ENCODE measurements around the gene GJD4. TPM values are rescaled to one million over a fixed set of nuclear protein-coding genes. Genes with fewer than 3 reads are reported as not detected.

GJD4 gene
- total RNA-seq, 1 experiment from 2014 or later, result 0.33 TPM

DNA sequence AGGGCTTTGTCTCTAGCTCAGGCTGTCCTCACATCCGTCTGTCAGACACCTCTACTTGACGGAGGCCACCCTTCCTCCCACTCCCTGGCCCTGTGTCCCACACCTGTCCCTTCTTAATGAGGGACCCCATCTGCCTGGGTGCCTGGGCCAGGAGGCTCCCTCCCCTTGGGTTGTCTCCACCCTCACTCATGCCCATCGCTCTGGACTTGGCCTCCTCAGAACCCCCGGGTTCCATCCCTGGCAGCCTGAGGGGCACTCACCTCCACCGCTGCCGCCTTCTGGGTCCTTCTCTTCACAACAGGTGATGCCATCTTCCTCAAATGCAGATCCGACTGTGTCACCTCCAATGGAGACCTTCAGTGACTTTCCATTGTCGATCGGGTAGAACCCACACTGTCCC lies 20.2 kb upstream of the GJD4 start:
- Histone ChIP-seq H3K79me2 (ENCODE audit: low read length) (no peaks in the 10 kb centered on the region), H3K27me3 (ENCODE audit: low read length) (no peaks in the 10 kb centered on the region), H3K4me2 (ENCODE audit: low read length) (no peak overlapping the region), H3K4me1 (ENCODE audit: insufficient read depth, low read length) (no peaks in the 10 kb centered on the region), H4K20me1 (ENCODE audit: low read length) (no peaks in the 10 kb centered on the region), H3K36me3 (ENCODE audit: low read depth, low read length) (no peaks in the 10 kb centered on the region), H3K9me3 (ENCODE audit: low read length) (no peaks in the 10 kb centered on the region), H3K9ac (ENCODE audit: low read length) (no peak overlapping the region), H3K27ac (ENCODE audit: low read length) (no peak overlapping the region), H3K4me3 (ENCODE audit: low read length) (no peak overlapping the region), H3K9me2 (replicated peaks; ENCODE audit: low read length) (no peaks in the 10 kb centered on the region), H3F3A (ENCODE audit: low read length, unreplicated experiment) (no peaks in the 10 kb centered on the region), H2AFZ (ENCODE audit: low read length) (no peak overlapping the region)
- no TSS peak for BruUV-seq (replicated peaks)
- DNase-seq, result no peak
- ATAC-seq, result no peak
- intact Hi-C loops (cut with micrococcal nuclease), result no loop called here
- ChIA-PET CTCF (interaction anchor here (0.7 kb wide), 1 partner anchor 22 kb away, joined by 3 read pairs; no protein-coding TSS in a partner anchor), POLR2A (ENCODE audit: unreplicated experiment) (no interaction called here)
- TF ChIP-seq EZH2phosphoT487 (IDR thresholded peaks at IDR 0.05; ENCODE audit: borderline replicate concordance, low read length) (no peak), EZH2 (IDR thresholded peaks at IDR 0.05; ENCODE audit: low read length, unreplicated experiment) (no peak)
- TF ChIP-seq, protein P1, sequence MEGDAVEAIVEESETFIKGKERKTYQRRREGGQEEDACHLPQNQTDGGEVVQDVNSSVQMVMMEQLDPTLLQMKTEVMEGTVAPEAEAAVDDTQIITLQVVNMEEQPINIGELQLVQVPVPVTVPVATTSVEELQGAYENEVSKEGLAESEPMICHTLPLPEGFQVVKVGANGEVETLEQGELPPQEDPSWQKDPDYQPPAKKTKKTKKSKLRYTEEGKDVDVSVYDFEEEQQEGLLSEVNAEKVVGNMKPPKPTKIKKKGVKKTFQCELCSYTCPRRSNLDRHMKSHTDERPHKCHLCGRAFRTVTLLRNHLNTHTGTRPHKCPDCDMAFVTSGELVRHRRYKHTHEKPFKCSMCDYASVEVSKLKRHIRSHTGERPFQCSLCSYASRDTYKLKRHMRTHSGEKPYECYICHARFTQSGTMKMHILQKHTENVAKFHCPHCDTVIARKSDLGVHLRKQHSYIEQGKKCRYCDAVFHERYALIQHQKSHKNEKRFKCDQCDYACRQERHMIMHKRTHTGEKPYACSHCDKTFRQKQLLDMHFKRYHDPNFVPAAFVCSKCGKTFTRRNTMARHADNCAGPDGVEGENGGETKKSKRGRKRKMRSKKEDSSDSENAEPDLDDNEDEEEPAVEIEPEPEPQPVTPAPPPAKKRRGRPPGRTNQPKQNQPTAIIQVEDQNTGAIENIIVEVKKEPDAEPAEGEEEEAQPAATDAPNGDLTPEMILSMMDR (conservative IDR thresholded peaks at IDR 0.05; ENCODE audit: low read depth, low read length), result no peak

DNA sequence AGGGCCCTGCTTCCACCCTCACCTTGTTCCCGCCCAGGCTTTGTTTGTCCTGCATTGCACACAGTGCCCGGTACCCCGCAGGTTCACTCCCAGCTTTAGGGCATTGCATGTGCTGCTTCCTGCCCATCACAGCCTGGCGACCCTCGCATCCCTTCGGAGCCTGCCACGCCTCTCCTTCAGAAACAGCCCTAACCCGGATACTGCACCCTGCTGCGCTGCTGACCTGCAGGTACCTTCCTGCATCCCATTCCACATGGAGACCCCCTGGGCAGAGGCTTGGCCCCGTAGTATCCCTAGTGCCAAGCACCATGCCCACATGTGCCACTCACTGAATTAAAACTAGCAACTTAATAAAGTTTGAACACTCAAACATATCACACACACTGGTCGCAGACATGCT lies 19.8 kb upstream of the GJD4 start:
- no TSS peak for BruUV-seq (replicated peaks)
- TF ChIP-seq, protein P1 (conservative IDR thresholded peaks at IDR 0.05; ENCODE audit: low read depth, low read length), result no peak
- TF ChIP-seq EZH2 (IDR thresholded peaks at IDR 0.05; ENCODE audit: low read length, unreplicated experiment) (no peak), EZH2phosphoT487 (IDR thresholded peaks at IDR 0.05; ENCODE audit: borderline replicate concordance, low read length) (no peak)

DNA sequence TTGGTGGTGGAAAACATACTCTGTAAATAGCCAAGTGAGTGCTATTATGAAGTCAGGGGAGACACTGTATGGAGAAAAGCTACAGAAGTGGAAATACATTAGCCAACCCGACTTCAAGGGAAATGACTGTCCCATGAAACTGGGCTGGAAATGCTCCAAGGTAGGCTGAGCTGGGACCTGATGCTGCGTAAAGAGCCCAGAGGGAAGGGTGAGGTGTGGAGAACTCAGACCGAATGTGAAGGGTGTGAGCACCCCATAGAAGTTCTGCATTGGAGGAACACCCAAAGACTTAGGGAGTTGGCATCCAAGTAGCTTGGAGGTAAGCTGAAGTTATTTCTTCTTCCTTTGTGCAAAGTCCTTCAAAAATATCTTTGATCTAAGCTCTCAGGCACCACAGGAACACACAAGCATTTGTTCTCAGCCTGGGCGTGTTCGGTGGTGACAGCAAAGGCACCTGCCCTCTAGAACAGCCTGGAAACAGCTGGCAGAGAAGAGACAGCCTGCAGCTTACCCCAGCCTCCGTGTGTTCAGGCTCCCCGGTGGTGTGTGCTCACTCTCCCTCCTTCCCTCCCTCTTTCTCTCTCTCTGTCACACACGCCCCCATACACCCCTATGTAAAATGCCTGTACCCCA lies 19.1 kb upstream of the GJD4 start:
- no peak overlapping the region for H3K4me2 ChIP-seq (ENCODE audit: low read length)
- H3K9me2 ChIP-seq (replicated peaks; ENCODE audit: low read length), result no peaks in the 10 kb centered on the region
- DNase-seq (peak; percentile 52), ATAC-seq (peak; percentile 34)
- no peaks in the 10 kb centered on the region for H3K4me1 ChIP-seq (ENCODE audit: insufficient read depth, low read length)
- H2AFZ ChIP-seq (ENCODE audit: low read length), result no peak overlapping the region
- H3K36me3 ChIP-seq (ENCODE audit: low read depth, low read length), result no peaks in the 10 kb centered on the region
- BruUV-seq (replicated peaks), result no TSS peak
- H3K27ac ChIP-seq (ENCODE audit: low read length), result no peak overlapping the region
- no peak for TF ChIP-seq EZH2phosphoT487 (IDR thresholded peaks at IDR 0.05; ENCODE audit: borderline replicate concordance, low read length)
- TF ChIP-seq EZH2 (IDR thresholded peaks at IDR 0.05; ENCODE audit: low read length, unreplicated experiment), result no peak
- TF ChIP-seq, protein P1 (conservative IDR thresholded peaks at IDR 0.05; ENCODE audit: low read depth, low read length), result no peak
- H3K79me2 ChIP-seq (ENCODE audit: low read length), result no peaks in the 10 kb centered on the region
- H4K20me1 ChIP-seq (ENCODE audit: low read length), result no peaks in the 10 kb centered on the region
- no peaks in the 10 kb centered on the region for H3F3A ChIP-seq (ENCODE audit: low read length, unreplicated experiment)
- POLR2A ChIA-PET (ENCODE audit: unreplicated experiment), result interaction anchor here (0.6 kb wide), 1 partner anchor 1203 kb away, joined by 6 read pairs; no protein-coding TSS in a partner anchor
- no peak overlapping the region for H3K9ac ChIP-seq (ENCODE audit: low read length)
- no peaks in the 10 kb centered on the region for H3K9me3 ChIP-seq (ENCODE audit: low read length)
- no peaks in the 10 kb centered on the region for H3K27me3 ChIP-seq (ENCODE audit: low read length)
- CTCF ChIA-PET, result interaction anchor here (0.7 kb wide), 1 partner anchor 28 kb away, joined by 4 read pairs; no protein-coding TSS in a partner anchor
- intact Hi-C loops (cut with micrococcal nuclease), result no loop called here
- no peak overlapping the region for H3K4me3 ChIP-seq (ENCODE audit: low read length)

More for the DNA sequence above, 19.8 kb upstream of the GJD4 start:
- no peak for DNase-seq
- Histone ChIP-seq H3K4me3 (ENCODE audit: low read length) (no peak overlapping the region), H3K27me3 (ENCODE audit: low read length) (no peaks in the 10 kb centered on the region), H3F3A (ENCODE audit: low read length, unreplicated experiment) (no peaks in the 10 kb centered on the region), H3K4me2 (ENCODE audit: low read length) (no peak overlapping the region), H3K79me2 (ENCODE audit: low read length) (no peaks in the 10 kb centered on the region), H3K9ac (ENCODE audit: low read length) (no peak overlapping the region), H3K9me2 (replicated peaks; ENCODE audit: low read length) (no peaks in the 10 kb centered on the region), H3K4me1 (ENCODE audit: insufficient read depth, low read length) (no peaks in the 10 kb centered on the region), H3K9me3 (ENCODE audit: low read length) (no peaks in the 10 kb centered on the region), H4K20me1 (ENCODE audit: low read length) (no peaks in the 10 kb centered on the region), H2AFZ (ENCODE audit: low read length) (no peak overlapping the region), H3K27ac (ENCODE audit: low read length) (no peak overlapping the region), H3K36me3 (ENCODE audit: low read depth, low read length) (no peaks in the 10 kb centered on the region)
- ATAC-seq, result no peak
- intact Hi-C loops (cut with micrococcal nuclease), result no loop called here
- CTCF ChIA-PET, result interaction anchor here (0.7 kb wide), 2 partner anchors 22 to 29 kb away, joined by 3 to 4 read pairs; no protein-coding TSS in a partner anchor
- POLR2A ChIA-PET (ENCODE audit: unreplicated experiment), result no interaction called here
